ENCODE measurements around the gene LYRM9. TPM values are rescaled to one million over a fixed set of nuclear protein-coding genes. Genes with fewer than 3 reads are reported as not detected.

Gene LYRM9
- total and polyA plus RNA-seq, 9 of the 15 experiments (the other 6 are each of a cell fraction or from before 2014, with no cell fraction given) = 0.98 to 4.7 (median 1.8) TPM

DNA sequence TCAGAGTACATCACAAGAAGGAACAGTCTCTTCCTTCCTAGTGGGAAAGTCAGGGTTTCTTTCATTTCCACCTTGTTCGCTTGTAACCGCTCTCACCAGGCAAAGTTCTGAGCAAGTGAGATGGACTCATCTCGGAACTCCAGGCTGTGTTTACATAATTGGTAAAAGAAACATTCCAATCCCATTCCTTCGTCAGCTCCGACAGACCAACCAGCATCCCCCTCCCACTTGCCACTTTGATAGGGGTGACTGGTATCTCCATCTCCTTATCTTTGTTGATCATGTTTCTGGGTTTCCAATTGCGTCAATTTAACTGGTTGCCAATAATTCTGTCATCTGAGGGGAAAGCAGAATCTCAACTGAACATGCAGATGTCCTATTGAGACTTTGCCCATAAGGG lies 36.8 kb upstream of the LYRM9 start:
- Histone ChIP-seq H3K4me1 (replicated peaks in 1 of 2; ENCODE audit: control insufficient read depth in 2 of 2, insufficient read depth in 2 of 2, low read length in 2 of 2) (peaks cover 0 to 7% of the 10 kb centered on the region in 2 experiments; a peak in 2 of 5 replicates), H3K9me1 (ENCODE audit: control insufficient read depth, insufficient read depth, low read length) (no peaks in the 10 kb centered on the region), H3K27ac (ENCODE audit: extremely low read depth, low read depth, low read length) (no peak overlapping the region), H3K36me3 (ENCODE audit: control insufficient read depth, insufficient read depth, low read length) (no peaks in the 10 kb centered on the region), H3K4me3 (no peak overlapping the region), H3K9ac (ENCODE audit: insufficient read depth in 1 of 2, low read depth in 2 of 2, low read length in 2 of 2) (no peak overlapping the region), H4K20me1 (replicated peaks; ENCODE audit: control insufficient read depth, insufficient read depth, low read length) (no peaks in the 10 kb centered on the region), H3K4me2 (ENCODE audit: insufficient read depth, low read length) (no peak overlapping the region), H3K9me3 (replicated peaks; ENCODE audit: control insufficient read depth, insufficient read depth, low read depth, low read length) (peaks cover 4% of the 10 kb centered on the region; the same call in 1 of the 2 replicates), H2AFZ (ENCODE audit: low read depth, low read length) (no peak overlapping the region), H3K27me3 (ENCODE audit: control insufficient read depth in 2 of 2, insufficient read depth in 2 of 2, low read length in 2 of 2) (no peaks in the 10 kb centered on the region), H3K79me2 (ENCODE audit: control insufficient read depth, insufficient read depth, low read length) (no peaks in the 10 kb centered on the region)
- FAIRE-seq = no peak
- ChIA-PET CTCF (ENCODE audit: low intra/inter-chr PET ratio) (no interaction called here), POLR2A (no interaction called here)
- DNase-seq (ENCODE audit: extremely low read depth in 1 of 4, low spot score in 3 of 4) = no peak
- no TSS peak for BruUV-seq (replicated peaks)
- WGBS (ENCODE audit: insufficient coverage, low coverage, missing lambda C conversion rate) = 68% methylated on average over 6 of the region's 6 CpGs
- in situ Hi-C loops (cut with MboI) (no loop called here), intact Hi-C loops (cut with micrococcal nuclease) (no loop called here)
- TF ChIP-seq ZNF133 (CRISPR knock-in tag; IDR thresholded peaks at IDR 0.05) = no peak
- TF ChIP-seq, protein P1, sequence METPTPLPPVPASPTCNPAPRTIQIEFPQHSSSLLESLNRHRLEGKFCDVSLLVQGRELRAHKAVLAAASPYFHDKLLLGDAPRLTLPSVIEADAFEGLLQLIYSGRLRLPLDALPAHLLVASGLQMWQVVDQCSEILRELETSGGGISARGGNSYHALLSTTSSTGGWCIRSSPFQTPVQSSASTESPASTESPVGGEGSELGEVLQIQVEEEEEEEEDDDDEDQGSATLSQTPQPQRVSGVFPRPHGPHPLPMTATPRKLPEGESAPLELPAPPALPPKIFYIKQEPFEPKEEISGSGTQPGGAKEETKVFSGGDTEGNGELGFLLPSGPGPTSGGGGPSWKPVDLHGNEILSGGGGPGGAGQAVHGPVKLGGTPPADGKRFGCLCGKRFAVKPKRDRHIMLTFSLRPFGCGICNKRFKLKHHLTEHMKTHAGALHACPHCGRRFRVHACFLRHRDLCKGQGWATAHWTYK (CRISPR knock-in tag; IDR thresholded peaks at IDR 0.05) = no peak
- TF ChIP-seq CEBPB (tag; IDR thresholded peaks at IDR 0.05) = no peak
- TF ChIP-seq TBP (optimal IDR thresholded peaks at IDR 0.05; ENCODE audit: low read depth, low read length) = no peak
- no peak for TF ChIP-seq NONO (IDR thresholded peaks at IDR 0.05; ENCODE audit: low read depth in 2 of 2, low read length in 1 of 2)
- no peak for TF ChIP-seq HEY1 (CRISPR knock-in tag; IDR thresholded peaks at IDR 0.05; ENCODE audit: borderline replicate concordance)
- no peak for TF ChIP-seq NFIC (IDR thresholded peaks at IDR 0.05)
- TF ChIP-seq KLF10 (CRISPR knock-in tag; IDR thresholded peaks at IDR 0.05) = no peak
- TF ChIP-seq JUND (IDR thresholded peaks at IDR 0.05; ENCODE audit: borderline replicate concordance, low read depth, low read length) = no peak
- TF ChIP-seq JUND (tag; IDR thresholded peaks at IDR 0.05; ENCODE audit: borderline replicate concordance, low read depth, low read length) = no peak
- no peak for TF ChIP-seq DDX20 (tag; IDR thresholded peaks at IDR 0.05; ENCODE audit: low read depth)
- TF ChIP-seq ZNF24 (IDR thresholded peaks at IDR 0.05) = no peak
- TF ChIP-seq ZFP30 (CRISPR knock-in tag; IDR thresholded peaks at IDR 0.05; ENCODE audit: borderline replicate concordance) = no peak
- no peak for ATAC-seq

Data from K562 (cell line).